Retinal pigment epithelial cell (primary cell): ENCODE data around the gene SRGAP1.
"Not testable (repeated sequence)": the region's sequence is repeated elsewhere in the genome, so short reads cannot be mapped to it uniquely, and the experiment has no call there.

Experiments
- DNase-seq: peaks from one replicate; pipeline ENCODE4 v3.0.0-alpha.2; 2010; ENCODE audit warnings: low read depth
- H3K4me3 ChIP-seq: 2 replicates; pipeline ENCODE4 v1.5.1; 2011; ENCODE audit warnings: mild to moderate bottlenecking, low read length, control low read depth, moderate library complexity
- CTCF ChIP-seq: conservative IDR thresholded peaks from 2 replicates; pipeline ENCODE4 v1.5.1; 2011; ENCODE audit warnings: low read depth, low read length, control low read depth, inconsistent platforms

SRGAP1 gene

GRCh38 chr12:63836936-63837335 lies 7.6 kb upstream of the SRGAP1 start:
- no peak for TF ChIP-seq CTCF
- DNase-seq = no peak
- H3K4me3 ChIP-seq = no peak overlapping the region

- DNase-seq = no peak
These were observed 6.1 kb upstream of the SRGAP1 start for GRCh38 chr12:63838411-63838810.

GRCh38 chr12:63841011-63841410 lies 3.5 kb upstream of the SRGAP1 start:
- DNase-seq = no peak
- TF ChIP-seq CTCF = no peak
- no peak overlapping the region for H3K4me3 ChIP-seq

More at GRCh38 chr12:63838411-63838810, 6.1 kb upstream of the SRGAP1 start:
- no peak for TF ChIP-seq CTCF
- no peak overlapping the region for H3K4me3 ChIP-seq

GRCh38 chr12:63841571-63841970 lies 2.9 kb upstream of the SRGAP1 start:
- no peak for TF ChIP-seq CTCF
- DNase-seq = no peak
- no peak overlapping the region for H3K4me3 ChIP-seq

- DNase-seq, H3K4me3 ChIP-seq: not testable (repeated sequence)
These were observed 1.8 kb upstream of the SRGAP1 start for GRCh38 chr12:63842750-63843149.

GRCh38 chr12:63843254-63843720 lies 1.2 kb upstream of the SRGAP1 start:
- no peak for DNase-seq
- H3K4me3 ChIP-seq = peak overlapping the region; percentile 98
- TF ChIP-seq CTCF = no peak

GRCh38 chr12:63843721-63844390 lies 644 bp upstream of the SRGAP1 start:
- peak; percentile 80 for DNase-seq
- H3K4me3 ChIP-seq = peak overlapping the region; percentile 98
- TF ChIP-seq CTCF = peak; percentile 77
